ENCODE results near the gene BLVRA.

DNA sequence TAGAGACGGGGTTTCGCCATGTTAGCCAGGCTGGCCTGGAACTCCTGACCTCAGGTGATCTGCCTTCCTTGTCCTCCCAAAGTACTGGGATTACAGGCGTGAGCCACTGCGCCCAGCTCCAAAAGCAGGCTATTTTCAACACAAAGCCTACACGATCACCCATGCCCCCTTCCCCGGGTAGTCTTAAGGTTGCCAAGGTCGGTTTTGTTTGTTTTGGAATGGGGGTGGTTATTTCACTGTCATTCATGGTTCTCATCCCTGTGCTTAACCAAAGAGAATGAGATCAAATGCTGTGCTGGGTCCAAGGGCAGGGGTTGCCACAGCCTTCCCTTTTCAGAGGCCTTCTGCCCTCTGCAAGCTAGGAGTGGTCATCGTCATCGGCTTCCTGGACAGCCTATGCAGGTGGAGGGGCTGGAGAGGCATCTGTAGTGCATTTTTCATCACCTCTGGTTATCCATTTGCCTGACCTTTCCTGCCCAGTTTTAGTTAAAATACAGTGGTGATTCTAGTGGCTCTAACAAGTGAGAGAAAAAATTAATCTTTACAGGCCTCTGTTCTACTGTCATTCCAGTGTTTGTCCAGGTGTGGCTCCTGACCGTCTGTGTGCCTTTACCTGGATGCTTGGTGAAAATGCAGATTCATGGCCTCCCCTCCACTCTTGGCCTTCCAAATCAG, 11.4 kb downstream of the BLVRA start:
- no peak for TF ChIP-seq YY1 (IDR thresholded peaks at IDR 0.05; ENCODE audit: insufficient read depth, insufficient read length)
- no peak for TF ChIP-seq SUZ12 (IDR thresholded peaks at IDR 0.05; ENCODE audit: extremely low read depth, insufficient read depth, insufficient read length)
- no peak for TF ChIP-seq ZNF274 (IDR thresholded peaks at IDR 0.05; ENCODE audit: low read depth, low read length)
